Sigmoid colon (tissue), 4 donors: ENCODE data around the gene CARD9.

ENCODE experiments used
- EP300 ChIP-seq, 4 donors: sonication (generic); formaldehyde crosslinking; IDR thresholded peaks; one replicate each; pipeline ENCODE4 v1.6.1; 2017; ENCODE audit warnings: antibody characterized with exemption in 4 of 4
- POLR2A ChIP-seq, 2 donors: fragments of 450-650 bp; IDR thresholded peaks; one replicate each; pipeline ENCODE4 v1.6.1; 2016; ENCODE audit warnings: antibody characterized with exemption in 2 of 2, mild to moderate bottlenecking in 2 of 2, moderate library complexity in 2 of 2
- POLR2AphosphoS5 ChIP-seq, 4 donors: sonication (generic); formaldehyde crosslinking; IDR thresholded peaks; one replicate each; pipeline ENCODE4 v1.6.1; 2017; ENCODE audit warnings: antibody characterized with exemption in 4 of 4
- TF ChIP-seq, protein P1 (sequence below), 4 experiments: fragments of 450-650 bp in 3 of 4; fragments of 200-600 bp in 1 of 4; IDR thresholded peaks; one replicate each; pipeline ENCODE4 v1.5.1; 2016 to 2019; ENCODE audit warnings: antibody characterized with exemption in 4 of 4, mild to moderate bottlenecking in 3 of 4, moderate library complexity in 2 of 4

DNA sequence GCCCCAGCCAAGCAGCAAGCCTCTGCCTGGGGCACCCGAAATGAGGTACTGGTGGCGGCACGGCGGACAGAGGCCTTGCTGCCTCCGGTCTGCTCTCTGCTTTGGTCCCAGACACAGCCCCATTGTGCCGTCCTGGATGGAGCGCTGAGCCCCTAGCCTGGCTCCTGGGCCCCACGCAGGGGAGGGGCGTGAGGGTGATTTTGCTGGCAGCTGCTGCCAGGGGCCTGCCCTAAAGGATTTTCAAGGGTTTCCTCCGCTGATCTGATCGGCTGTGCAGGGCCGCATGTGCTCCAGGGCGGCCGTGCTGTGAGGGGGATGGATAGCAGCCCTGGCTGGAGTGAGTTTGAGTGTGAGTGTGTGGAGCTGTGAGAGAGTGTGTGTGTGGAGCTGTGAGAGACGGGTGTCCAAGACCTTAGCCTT, 44.8 kb downstream of the CARD9 start:
- TF ChIP-seq, protein P1, sequence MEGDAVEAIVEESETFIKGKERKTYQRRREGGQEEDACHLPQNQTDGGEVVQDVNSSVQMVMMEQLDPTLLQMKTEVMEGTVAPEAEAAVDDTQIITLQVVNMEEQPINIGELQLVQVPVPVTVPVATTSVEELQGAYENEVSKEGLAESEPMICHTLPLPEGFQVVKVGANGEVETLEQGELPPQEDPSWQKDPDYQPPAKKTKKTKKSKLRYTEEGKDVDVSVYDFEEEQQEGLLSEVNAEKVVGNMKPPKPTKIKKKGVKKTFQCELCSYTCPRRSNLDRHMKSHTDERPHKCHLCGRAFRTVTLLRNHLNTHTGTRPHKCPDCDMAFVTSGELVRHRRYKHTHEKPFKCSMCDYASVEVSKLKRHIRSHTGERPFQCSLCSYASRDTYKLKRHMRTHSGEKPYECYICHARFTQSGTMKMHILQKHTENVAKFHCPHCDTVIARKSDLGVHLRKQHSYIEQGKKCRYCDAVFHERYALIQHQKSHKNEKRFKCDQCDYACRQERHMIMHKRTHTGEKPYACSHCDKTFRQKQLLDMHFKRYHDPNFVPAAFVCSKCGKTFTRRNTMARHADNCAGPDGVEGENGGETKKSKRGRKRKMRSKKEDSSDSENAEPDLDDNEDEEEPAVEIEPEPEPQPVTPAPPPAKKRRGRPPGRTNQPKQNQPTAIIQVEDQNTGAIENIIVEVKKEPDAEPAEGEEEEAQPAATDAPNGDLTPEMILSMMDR (IDR thresholded peaks at IDR 0.05), result no peak
- TF ChIP-seq POLR2AphosphoS5 (IDR thresholded peaks at IDR 0.05), result peak in 1 of 4 donors; percentile 5
- no peak for TF ChIP-seq POLR2A (IDR thresholded peaks at IDR 0.05)
- TF ChIP-seq EP300 (IDR thresholded peaks at IDR 0.05), result no peak
